GM10266 (cell line): ENCODE measurements around the gene IL36RN.

ENCODE experiments used
- DNase-seq: peaks from one replicate; pipeline ENCODE4 v3.0.0; 2012; ENCODE audit errors: extremely low spot score
- TF ChIP-seq, protein P1 (sequence below): IDR thresholded peaks from 2 replicates; pipeline ENCODE4 v1.5.1; 2012; ENCODE audit warnings: mild to moderate bottlenecking, low read depth; ENCODE audit not compliant: control insufficient read depth, insufficient read depth; ENCODE audit errors: missing control alignments

The IL36RN gene

GRCh38 chr2:113072584-113072983 lies 13.6 kb downstream of the IL36RN start:
- DNase-seq = no peak
- TF ChIP-seq, protein P1, sequence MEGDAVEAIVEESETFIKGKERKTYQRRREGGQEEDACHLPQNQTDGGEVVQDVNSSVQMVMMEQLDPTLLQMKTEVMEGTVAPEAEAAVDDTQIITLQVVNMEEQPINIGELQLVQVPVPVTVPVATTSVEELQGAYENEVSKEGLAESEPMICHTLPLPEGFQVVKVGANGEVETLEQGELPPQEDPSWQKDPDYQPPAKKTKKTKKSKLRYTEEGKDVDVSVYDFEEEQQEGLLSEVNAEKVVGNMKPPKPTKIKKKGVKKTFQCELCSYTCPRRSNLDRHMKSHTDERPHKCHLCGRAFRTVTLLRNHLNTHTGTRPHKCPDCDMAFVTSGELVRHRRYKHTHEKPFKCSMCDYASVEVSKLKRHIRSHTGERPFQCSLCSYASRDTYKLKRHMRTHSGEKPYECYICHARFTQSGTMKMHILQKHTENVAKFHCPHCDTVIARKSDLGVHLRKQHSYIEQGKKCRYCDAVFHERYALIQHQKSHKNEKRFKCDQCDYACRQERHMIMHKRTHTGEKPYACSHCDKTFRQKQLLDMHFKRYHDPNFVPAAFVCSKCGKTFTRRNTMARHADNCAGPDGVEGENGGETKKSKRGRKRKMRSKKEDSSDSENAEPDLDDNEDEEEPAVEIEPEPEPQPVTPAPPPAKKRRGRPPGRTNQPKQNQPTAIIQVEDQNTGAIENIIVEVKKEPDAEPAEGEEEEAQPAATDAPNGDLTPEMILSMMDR = no peak

DNA sequence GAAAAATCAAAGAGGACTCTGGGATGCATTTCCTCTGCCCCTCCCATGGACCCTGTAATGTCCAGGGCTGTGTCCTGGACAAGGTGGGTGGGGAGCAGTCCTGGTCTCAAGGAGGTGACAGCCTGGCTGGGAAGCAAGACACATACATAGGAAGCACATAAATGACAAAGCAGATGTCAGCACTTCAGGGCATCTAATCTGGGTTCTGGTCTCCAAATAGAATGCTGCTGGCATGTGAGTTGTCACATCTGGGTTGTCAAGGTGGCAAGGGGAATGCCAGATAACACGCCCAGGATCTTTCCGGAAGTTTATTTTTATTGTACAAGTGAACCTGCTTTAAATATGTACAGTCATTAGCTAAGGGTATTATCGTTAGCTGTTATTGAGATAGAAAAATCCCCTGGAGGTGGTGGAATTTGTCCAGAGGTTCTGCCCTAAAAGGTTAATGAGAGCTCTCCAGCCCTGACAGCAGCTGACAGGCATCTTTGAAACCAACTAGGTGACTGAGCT lies 14.4 kb downstream of the IL36RN start:
- TF ChIP-seq, protein P1 = no peak
- DNase-seq = no peak

- TF ChIP-seq, protein P1 = no peak
- no peak for DNase-seq
These were observed 16.0 kb downstream of the IL36RN start for GRCh38 chr2:113075030-113075429.

DNA sequence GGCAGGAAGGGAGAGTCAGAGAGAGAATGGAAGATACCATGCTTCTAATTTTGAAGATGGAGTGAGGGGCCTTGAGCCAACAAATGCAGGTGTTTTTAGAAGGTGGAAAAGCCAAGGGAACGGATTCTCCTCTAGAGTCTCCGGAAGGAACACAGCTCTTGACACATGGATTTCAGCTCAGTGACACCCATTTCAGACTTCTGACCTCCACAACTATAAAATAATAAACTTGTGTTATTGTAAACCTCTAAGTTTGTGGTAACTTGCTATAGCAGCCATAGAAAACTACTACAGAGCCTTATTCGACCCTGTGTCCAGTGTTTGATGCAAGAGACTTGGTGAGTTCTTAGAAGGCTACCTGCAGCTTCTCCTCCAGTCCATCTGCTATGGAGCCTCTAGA lies 16.6 kb downstream of the IL36RN start:
- no peak for DNase-seq
- TF ChIP-seq, protein P1 = no peak

- DNase-seq = no peak
- TF ChIP-seq, protein P1 = no peak
These were observed 18.1 kb downstream of the IL36RN start for GRCh38 chr2:113076954-113077669.

DNA sequence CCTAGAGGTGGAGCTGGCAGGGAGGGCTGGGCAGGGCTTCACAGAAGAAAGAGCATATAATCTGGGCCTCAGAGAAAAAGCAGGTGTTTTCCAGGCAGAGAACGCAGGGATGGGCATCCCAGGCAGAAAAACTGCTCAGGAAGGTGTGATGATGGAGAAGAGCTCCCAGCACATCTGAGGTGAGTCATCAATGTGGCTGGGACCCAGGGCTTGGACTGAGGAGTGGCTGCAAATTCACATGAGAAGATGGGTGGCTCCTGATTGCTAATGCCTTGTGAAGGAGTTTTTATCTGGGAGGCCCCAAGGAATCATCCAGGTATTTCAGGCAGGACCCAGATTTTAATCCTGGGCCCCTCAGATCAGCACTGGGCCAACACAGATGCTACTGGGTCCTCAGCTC lies 18.9 kb downstream of the IL36RN start:
- DNase-seq = no peak
- TF ChIP-seq, protein P1 = no peak

DNA sequence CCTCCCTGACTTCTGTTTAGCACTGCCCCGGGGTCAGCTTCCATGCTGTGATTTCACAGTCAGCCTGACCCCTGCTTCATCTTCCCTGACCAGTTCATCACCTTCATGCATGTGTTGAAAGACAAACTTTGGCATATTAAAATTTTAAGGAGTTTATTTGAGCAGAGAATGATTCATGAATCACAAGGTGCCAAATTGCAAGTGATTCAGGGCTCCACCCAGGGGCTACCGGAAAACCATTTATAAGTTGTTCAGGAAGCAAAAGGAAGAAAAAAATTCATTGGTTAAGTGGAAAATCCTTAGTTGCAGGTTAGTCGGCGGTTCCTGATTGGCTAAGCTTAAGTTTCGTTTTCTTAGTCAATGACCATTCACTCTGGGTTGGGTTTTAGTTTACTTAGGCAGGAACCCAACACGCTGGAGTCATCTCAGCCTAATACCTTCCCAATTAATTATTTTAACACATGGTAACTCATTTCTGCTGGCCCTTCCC lies 19.4 kb downstream of the IL36RN start:
- TF ChIP-seq, protein P1 = no peak

More for the DNA sequence above, 19.4 kb downstream of the IL36RN start:
- DNase-seq = no peak
